GM12892 (cell line): ENCODE measurements around the gene OR52B2.
"Not testable (repeated sequence)": the region's sequence is repeated elsewhere in the genome, so short reads cannot be mapped to it uniquely, and the experiment has no call there.

Experiments
- POLR2A ChIP-seq: IDR thresholded peaks from 2 replicates; pipeline ENCODE4 v1.6.1; 2011; ENCODE audit warnings: low read depth, low read length, control low read depth
- POLR2AphosphoS5 ChIP-seq: IDR thresholded peaks from 2 replicates; pipeline ENCODE4 v1.6.1; 2011; ENCODE audit warnings: low read depth, low read length, control low read depth
- TAF1 ChIP-seq: IDR thresholded peaks from 2 replicates; pipeline ENCODE4 v1.6.1; 2011; ENCODE audit warnings: low read depth, mild to moderate bottlenecking, control low read depth, low read length, borderline replicate concordance

DNA sequence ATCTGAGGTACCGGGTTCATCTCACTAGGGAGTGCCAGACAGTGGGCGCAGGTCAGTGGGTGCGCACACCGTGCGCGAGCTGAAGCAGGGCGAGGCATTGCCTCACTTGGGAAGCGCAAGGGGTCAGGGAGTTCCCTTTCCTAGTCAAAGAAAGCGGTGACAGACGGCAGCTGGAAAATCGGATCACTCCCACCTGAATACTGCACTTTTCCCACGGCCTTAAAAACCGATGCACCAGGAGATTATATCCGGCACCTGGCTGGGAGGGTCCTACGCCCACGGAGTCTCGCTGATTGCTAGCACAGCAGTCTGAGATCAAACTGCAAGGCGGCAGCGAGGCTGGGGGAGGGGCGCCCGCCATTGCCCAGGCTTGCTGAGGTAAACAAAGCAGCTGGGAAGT lies 26.4 kb downstream of the OR52B2 start:
- not testable (repeated sequence) for TF ChIP-seq POLR2AphosphoS5, POLR2A, TAF1
